HCT116 (cell line): ENCODE results near the gene ZRANB1. TPM values are rescaled to one million over a fixed set of nuclear protein-coding genes. Genes with fewer than 3 reads are reported as not detected.

ENCODE experiments used
- ATAC-seq: fragments of 200-7000 bp; cut with Tn5 transposase; 2 replicates; pipeline ENCODE4 v1.9.1; 2020; ENCODE audit warnings: mild to moderate bottlenecking, moderate library complexity
- BruUV-seq: library from RNA; stranded (reverse); fragments of 400-500 nt; replicated peaks from 2 replicates; lab custom pipeline; 2021; lab: Mats Ljungman, UMichigan
- CTCF ChIA-PET: fragments of 300-600 bp; sonication (Branson Sonifier 250); formaldehyde crosslinking; loops from one replicate; lab custom pipeline; 2021; ENCODE audit warnings: antibody characterized with exemption; lab: Charles Lee
- POLR2A ChIA-PET: fragments of 300-600, 350-600 bp; sonication (Branson Sonifier 250); formaldehyde crosslinking; loops from one replicate; lab custom pipeline; 2021; ENCODE audit warnings: antibody characterized with exemption; lab: Charles Lee
- RAD21 ChIA-PET, 2 experiments: fragments of 300-600 bp; sonication (Branson Sonifier 250); formaldehyde crosslinking; loops; one replicate each; lab custom pipeline; 2023; ENCODE audit warnings: low total read pairs in 2 of 2; ENCODE audit not compliant: uncharacterized antibody in 2 of 2, unreplicated experiment in 2 of 2, low non-redundant PET in 1 of 2; lab: Charles Lee
- DNase-seq: peaks from one replicate; pipeline ENCODE4 v3.0.0-alpha.2; 2010; ENCODE audit warnings: low read depth, low spot score
- H2AFZ ChIP-seq: fragments of 200-600 bp; shearing (Covaris generic), sonication (generic); 2 replicates; pipeline ENCODE4 v1.6.1; 2017; ENCODE audit warnings: low read depth, mixed run types, mixed read lengths, antibody characterized with exemption, low read length; ENCODE audit not compliant: poor library complexity, severe bottlenecking
- H3K27ac ChIP-seq: 2 replicates; pipeline ENCODE4 v1.5.1; 2012; ENCODE audit warnings: low read depth, low read length
- H3K27me3 ChIP-seq: fragments of 200-600 bp; sonication (generic); 2 replicates; pipeline ENCODE4 v1.6.1; 2016; ENCODE audit warnings: mixed run types, low read length, mixed read lengths; ENCODE audit not compliant: insufficient read depth
- H3K36me3 ChIP-seq, 2 experiments: fragments of 200-500 bp in 1 of 2; fragments of 200-600 bp in 1 of 2; sonication (Bioruptor generic) in 1 of 2; sonication (generic) in 1 of 2; 2 replicates each; pipeline versions ENCODE4 v1.5.1 to v1.6.1; 2014 to 2016; ENCODE audit warnings: low read length in 2 of 2, inconsistent platforms in 1 of 2, mixed read lengths in 1 of 2, mixed run types in 1 of 2; ENCODE audit not compliant: insufficient read depth in 2 of 2, control insufficient read depth in 1 of 2
- H3K4me1 ChIP-seq, 2 experiments: fragments of 200-600 bp in 1 of 2; sonication (generic) in 1 of 2; 2 replicates each; pipeline versions ENCODE4 v1.5.1 to v1.6.1; 2012 to 2017; ENCODE audit warnings: low read length in 2 of 2, inconsistent platforms in 1 of 2, mild to moderate bottlenecking in 1 of 2, mixed read lengths in 1 of 2, mixed run types in 1 of 2, moderate library complexity in 1 of 2; ENCODE audit not compliant: insufficient read depth in 2 of 2, control insufficient read depth in 1 of 2
- H3K4me2 ChIP-seq: fragments of 200-600 bp; sonication (generic); 2 replicates; pipeline ENCODE4 v1.6.1; 2017; ENCODE audit warnings: mixed run types, low read length, mixed read lengths
- H3K4me3 ChIP-seq, 2 experiments: fragments of 200-600 bp in 1 of 2; sonication (generic) in 1 of 2; replicated peaks in 1 of 2; 2 replicates each; pipeline ENCODE4 v1.5.1; 2011 to 2016; ENCODE audit warnings: low read length in 2 of 2, control low read depth in 1 of 2, low read depth in 1 of 2, mild to moderate bottlenecking in 1 of 2, mixed read lengths in 1 of 2, mixed run types in 1 of 2
- H3K79me2 ChIP-seq: fragments of 200-600 bp; sonication (generic); 2 replicates; pipeline ENCODE4 v1.6.1; 2017; ENCODE audit warnings: mild to moderate bottlenecking, mixed run types, low read length, moderate library complexity, mixed read lengths; ENCODE audit not compliant: insufficient read depth
- H3K9ac ChIP-seq: fragments of 200-600 bp; sonication (generic); 2 replicates; pipeline ENCODE4 v1.6.1; 2016; ENCODE audit warnings: low read length, mixed read lengths
- H3K9me2 ChIP-seq: fragments of 200-600 bp; sonication (generic), shearing (Covaris generic); 2 replicates; pipeline ENCODE4 v1.6.1; 2017; ENCODE audit warnings: mixed run types, mild to moderate bottlenecking, moderate library complexity; ENCODE audit not compliant: insufficient read depth
- H3K9me3 ChIP-seq, 2 experiments: fragments of 200-500 bp in 1 of 2; fragments of 200-600 bp in 1 of 2; sonication (Bioruptor generic) in 1 of 2; sonication (generic) in 1 of 2; 2 replicates each; pipeline ENCODE4 v1.6.1; 2014 to 2017; ENCODE audit warnings: low read length in 2 of 2, mixed read lengths in 2 of 2, inconsistent platforms in 1 of 2, low read depth in 1 of 2, mild to moderate bottlenecking in 1 of 2, mixed run types in 1 of 2, moderate library complexity in 1 of 2; ENCODE audit not compliant: control insufficient read depth in 1 of 2, insufficient read depth in 1 of 2
- H4K20me1 ChIP-seq: fragments of 200-600 bp; sonication (generic), shearing (Covaris generic); 2 replicates; pipeline ENCODE4 v1.6.1; 2017; ENCODE audit warnings: mixed run types, mild to moderate bottlenecking, moderate library complexity; ENCODE audit not compliant: insufficient read depth
- CBX3 ChIP-seq: IDR thresholded peaks from 2 replicates; pipeline ENCODE4 v1.6.1; 2012; ENCODE audit warnings: low read depth
- CEBPB ChIP-seq: IDR thresholded peaks from 2 replicates; pipeline ENCODE4 v1.6.1; 2012; ENCODE audit warnings: low read depth
- ELF1 ChIP-seq: IDR thresholded peaks from 2 replicates; pipeline ENCODE4 v1.6.1; 2012; ENCODE audit warnings: low read depth, borderline replicate concordance
- EZH2 ChIP-seq: fragments of 200-600 bp; sonication (generic); IDR thresholded peaks from 2 replicates; pipeline ENCODE4 v1.6.1; 2017; ENCODE audit warnings: antibody characterized with exemption, mixed run types
- EZH2phosphoT487 ChIP-seq: fragments of 200-600 bp; IDR thresholded peaks from 2 replicates; pipeline ENCODE4 v1.6.1; 2018; ENCODE audit warnings: antibody characterized with exemption, borderline replicate concordance
- JUND ChIP-seq: IDR thresholded peaks from 2 replicates; pipeline ENCODE4 v1.6.1; 2012
- POLR2A ChIP-seq: IDR thresholded peaks from 2 replicates; pipeline ENCODE4 v1.7.0; 2011; ENCODE audit warnings: borderline replicate concordance; ENCODE audit not compliant: insufficient read depth, insufficient read length; ENCODE audit errors: extremely low read depth
- POLR2AphosphoS5 ChIP-seq: IDR thresholded peaks from 2 replicates; pipeline ENCODE4 v1.6.1; 2011; ENCODE audit warnings: mild to moderate bottlenecking, low read depth, low read length, moderate library complexity
- SIN3A ChIP-seq: IDR thresholded peaks from 2 replicates; pipeline ENCODE4 v1.6.1; 2012; ENCODE audit warnings: low read depth
- SP1 ChIP-seq: IDR thresholded peaks from 2 replicates; pipeline ENCODE4 v1.6.1; 2012; ENCODE audit warnings: low read depth
- TCF7L2 ChIP-seq: IDR thresholded peaks from 2 replicates; pipeline ENCODE4 v1.7.0; 2011; ENCODE audit warnings: borderline replicate concordance, inconsistent platforms; ENCODE audit not compliant: insufficient read depth, insufficient read length; ENCODE audit errors: extremely low read depth
- ZFX ChIP-seq: fragments of 450-650 bp; IDR thresholded peaks from 2 replicates; pipeline ENCODE4 v1.6.1; 2017
- ZNF274 ChIP-seq: fragments of 200-500 bp; sonication (Bioruptor generic); IDR thresholded peaks from 2 replicates; pipeline ENCODE4 v1.6.1; 2014; ENCODE audit warnings: mild to moderate bottlenecking, low read depth, low read length, inconsistent platforms
- intact Hi-C: fragments of 100-400 bp; cut with micrococcal nuclease; formaldehyde crosslinking; loops from 2 replicates; pipeline ENCODE4 v1.10.0; 2022
- total RNA-seq: library from RNA; stranded (reverse); gene quantifications from one replicate; pipeline ENCODE4 v1.2.1, GENCODE V29; 2021; ENCODE audit not compliant: unreplicated experiment
- TF ChIP-seq, protein P1 (sequence below): IDR thresholded peaks from 2 replicates; pipeline ENCODE4 v1.6.1; 2011; ENCODE audit warnings: mild to moderate bottlenecking, low read length, moderate library complexity; ENCODE audit not compliant: insufficient replicate concordance; ENCODE audit errors: extremely low read depth
- TF ChIP-seq, protein P2 (sequence below): IDR thresholded peaks from 2 replicates; pipeline ENCODE4 v1.6.1; 2012
- TF ChIP-seq, protein P3 (sequence below): IDR thresholded peaks from 2 replicates; pipeline ENCODE4 v1.6.1; 2012; ENCODE audit warnings: low read depth
- TF ChIP-seq, protein P4 (sequence below): IDR thresholded peaks from 2 replicates; pipeline ENCODE4 v1.6.1; 2012
- TF ChIP-seq, protein P5 (sequence below), 3 experiments: fragments of 200-600 bp in 1 of 3; sonication (generic) in 1 of 3; IDR thresholded peaks in 2 of 3; conservative IDR thresholded peaks in 1 of 3; 2 replicates each; pipeline ENCODE4 v1.5.1; 2012 to 2017; ENCODE audit warnings: low read depth in 2 of 3, low read length in 2 of 3, antibody characterized with exemption in 1 of 3, borderline replicate concordance in 1 of 3, control low read depth in 1 of 3, mild to moderate bottlenecking in 1 of 3, mixed read lengths in 1 of 3, mixed run types in 1 of 3, moderate library complexity in 1 of 3; ENCODE audit not compliant: insufficient read depth in 1 of 3

The ZRANB1 gene
- total RNA-seq, 1 experiment from 2014 or later = 23.9 TPM

DNA sequence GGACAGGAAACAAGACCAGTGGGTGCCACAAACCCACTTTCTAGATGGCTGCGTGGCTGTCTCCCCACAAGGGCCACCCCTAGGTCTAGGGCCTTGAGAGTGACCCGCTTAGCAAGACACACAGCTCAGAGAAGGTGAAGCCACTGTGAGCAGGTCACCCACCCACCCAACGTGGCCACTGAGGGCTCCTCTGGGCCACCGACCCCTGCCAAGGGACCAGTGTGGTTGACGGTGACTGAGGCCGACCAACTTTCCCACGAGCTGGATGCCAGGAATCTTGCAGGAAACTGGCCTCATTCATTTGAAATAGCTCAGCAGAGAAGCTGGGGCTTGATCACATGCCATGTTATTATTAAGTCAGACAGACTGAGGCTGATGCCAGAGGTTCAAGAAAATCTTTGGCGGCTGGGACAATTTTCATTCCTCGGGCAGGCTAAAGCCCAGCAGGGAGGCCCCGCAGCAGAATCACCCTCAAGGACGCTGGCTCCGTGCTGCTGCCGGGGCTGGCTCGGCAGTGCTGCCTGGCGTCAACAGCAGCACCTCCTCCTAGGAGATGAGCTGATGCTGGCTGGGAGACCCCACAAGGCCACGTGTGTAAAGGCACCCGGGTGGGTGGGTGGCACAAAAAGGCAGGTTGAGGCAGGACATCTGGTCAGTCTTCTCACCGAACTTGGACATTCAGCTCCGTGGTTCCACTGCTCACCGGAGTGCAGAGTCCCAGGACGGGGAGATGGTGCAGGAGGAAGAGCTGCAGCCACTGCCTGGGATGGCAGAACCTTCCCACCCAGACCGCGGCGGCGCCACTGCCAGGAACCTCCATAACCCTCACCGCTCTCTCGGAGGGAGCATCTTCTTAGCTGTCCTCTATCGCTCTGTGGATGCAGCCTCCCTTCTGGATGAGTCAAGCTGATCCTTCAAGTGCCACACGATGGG lies 57.8 kb downstream of the ZRANB1 start:
- BruUV-seq = no TSS peak
- no peak for TF ChIP-seq ZFX
- no peak for TF ChIP-seq CBX3
- TF ChIP-seq EZH2 = no peak
- TF ChIP-seq ZNF274 = no peak
- TF ChIP-seq, protein P1, sequence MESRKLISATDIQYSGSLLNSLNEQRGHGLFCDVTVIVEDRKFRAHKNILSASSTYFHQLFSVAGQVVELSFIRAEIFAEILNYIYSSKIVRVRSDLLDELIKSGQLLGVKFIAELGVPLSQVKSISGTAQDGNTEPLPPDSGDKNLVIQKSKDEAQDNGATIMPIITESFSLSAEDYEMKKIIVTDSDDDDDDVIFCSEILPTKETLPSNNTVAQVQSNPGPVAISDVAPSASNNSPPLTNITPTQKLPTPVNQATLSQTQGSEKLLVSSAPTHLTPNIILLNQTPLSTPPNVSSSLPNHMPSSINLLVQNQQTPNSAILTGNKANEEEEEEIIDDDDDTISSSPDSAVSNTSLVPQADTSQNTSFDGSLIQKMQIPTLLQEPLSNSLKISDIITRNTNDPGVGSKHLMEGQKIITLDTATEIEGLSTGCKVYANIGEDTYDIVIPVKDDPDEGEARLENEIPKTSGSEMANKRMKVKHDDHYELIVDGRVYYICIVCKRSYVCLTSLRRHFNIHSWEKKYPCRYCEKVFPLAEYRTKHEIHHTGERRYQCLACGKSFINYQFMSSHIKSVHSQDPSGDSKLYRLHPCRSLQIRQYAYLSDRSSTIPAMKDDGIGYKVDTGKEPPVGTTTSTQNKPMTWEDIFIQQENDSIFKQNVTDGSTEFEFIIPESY = no peak
- TF ChIP-seq, protein P2, sequence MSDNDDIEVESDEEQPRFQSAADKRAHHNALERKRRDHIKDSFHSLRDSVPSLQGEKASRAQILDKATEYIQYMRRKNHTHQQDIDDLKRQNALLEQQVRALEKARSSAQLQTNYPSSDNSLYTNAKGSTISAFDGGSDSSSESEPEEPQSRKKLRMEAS = no peak
- no peak for TF ChIP-seq POLR2AphosphoS5
- TF ChIP-seq CEBPB = no peak
- no peak for TF ChIP-seq SIN3A
- no peak for TF ChIP-seq TCF7L2
- TF ChIP-seq POLR2A = no peak
- no peak for TF ChIP-seq JUND
- TF ChIP-seq, protein P3, sequence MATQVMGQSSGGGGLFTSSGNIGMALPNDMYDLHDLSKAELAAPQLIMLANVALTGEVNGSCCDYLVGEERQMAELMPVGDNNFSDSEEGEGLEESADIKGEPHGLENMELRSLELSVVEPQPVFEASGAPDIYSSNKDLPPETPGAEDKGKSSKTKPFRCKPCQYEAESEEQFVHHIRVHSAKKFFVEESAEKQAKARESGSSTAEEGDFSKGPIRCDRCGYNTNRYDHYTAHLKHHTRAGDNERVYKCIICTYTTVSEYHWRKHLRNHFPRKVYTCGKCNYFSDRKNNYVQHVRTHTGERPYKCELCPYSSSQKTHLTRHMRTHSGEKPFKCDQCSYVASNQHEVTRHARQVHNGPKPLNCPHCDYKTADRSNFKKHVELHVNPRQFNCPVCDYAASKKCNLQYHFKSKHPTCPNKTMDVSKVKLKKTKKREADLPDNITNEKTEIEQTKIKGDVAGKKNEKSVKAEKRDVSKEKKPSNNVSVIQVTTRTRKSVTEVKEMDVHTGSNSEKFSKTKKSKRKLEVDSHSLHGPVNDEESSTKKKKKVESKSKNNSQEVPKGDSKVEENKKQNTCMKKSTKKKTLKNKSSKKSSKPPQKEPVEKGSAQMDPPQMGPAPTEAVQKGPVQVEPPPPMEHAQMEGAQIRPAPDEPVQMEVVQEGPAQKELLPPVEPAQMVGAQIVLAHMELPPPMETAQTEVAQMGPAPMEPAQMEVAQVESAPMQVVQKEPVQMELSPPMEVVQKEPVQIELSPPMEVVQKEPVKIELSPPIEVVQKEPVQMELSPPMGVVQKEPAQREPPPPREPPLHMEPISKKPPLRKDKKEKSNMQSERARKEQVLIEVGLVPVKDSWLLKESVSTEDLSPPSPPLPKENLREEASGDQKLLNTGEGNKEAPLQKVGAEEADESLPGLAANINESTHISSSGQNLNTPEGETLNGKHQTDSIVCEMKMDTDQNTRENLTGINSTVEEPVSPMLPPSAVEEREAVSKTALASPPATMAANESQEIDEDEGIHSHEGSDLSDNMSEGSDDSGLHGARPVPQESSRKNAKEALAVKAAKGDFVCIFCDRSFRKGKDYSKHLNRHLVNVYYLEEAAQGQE = no peak
- TF ChIP-seq, protein P4, sequence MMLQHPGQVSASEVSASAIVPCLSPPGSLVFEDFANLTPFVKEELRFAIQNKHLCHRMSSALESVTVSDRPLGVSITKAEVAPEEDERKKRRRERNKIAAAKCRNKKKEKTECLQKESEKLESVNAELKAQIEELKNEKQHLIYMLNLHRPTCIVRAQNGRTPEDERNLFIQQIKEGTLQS = no peak
- no peak for TF ChIP-seq SP1
- TF ChIP-seq, protein P5, sequence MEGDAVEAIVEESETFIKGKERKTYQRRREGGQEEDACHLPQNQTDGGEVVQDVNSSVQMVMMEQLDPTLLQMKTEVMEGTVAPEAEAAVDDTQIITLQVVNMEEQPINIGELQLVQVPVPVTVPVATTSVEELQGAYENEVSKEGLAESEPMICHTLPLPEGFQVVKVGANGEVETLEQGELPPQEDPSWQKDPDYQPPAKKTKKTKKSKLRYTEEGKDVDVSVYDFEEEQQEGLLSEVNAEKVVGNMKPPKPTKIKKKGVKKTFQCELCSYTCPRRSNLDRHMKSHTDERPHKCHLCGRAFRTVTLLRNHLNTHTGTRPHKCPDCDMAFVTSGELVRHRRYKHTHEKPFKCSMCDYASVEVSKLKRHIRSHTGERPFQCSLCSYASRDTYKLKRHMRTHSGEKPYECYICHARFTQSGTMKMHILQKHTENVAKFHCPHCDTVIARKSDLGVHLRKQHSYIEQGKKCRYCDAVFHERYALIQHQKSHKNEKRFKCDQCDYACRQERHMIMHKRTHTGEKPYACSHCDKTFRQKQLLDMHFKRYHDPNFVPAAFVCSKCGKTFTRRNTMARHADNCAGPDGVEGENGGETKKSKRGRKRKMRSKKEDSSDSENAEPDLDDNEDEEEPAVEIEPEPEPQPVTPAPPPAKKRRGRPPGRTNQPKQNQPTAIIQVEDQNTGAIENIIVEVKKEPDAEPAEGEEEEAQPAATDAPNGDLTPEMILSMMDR (IDR thresholded peaks at IDR 0.05 in 2 of 3, conservative IDR thresholded peaks at IDR 0.05 in 1 of 3; ENCODE audit: borderline replicate concordance in 1 of 3, insufficient read depth in 1 of 3, low read depth in 2 of 3, low read length in 2 of 3) = no peak
- no peak for TF ChIP-seq ELF1
- no peak for TF ChIP-seq EZH2phosphoT487

More for the DNA sequence above, 57.8 kb downstream of the ZRANB1 start:
- ChIA-PET POLR2A (interaction anchor here (0.6 kb wide), 1 partner anchor 11 kb away, joined by 3 read pairs; no protein-coding TSS in a partner anchor), RAD21 (interaction anchor here in 1 of 2 experiments (0.7 kb wide), 1 partner anchor 16 kb away, joined by 5 read pairs; no protein-coding TSS in a partner anchor), CTCF (no interaction called here)
- Histone ChIP-seq H3K27ac (no peak overlapping the region), H3K4me2 (no peak overlapping the region), H3K9me3 (no peaks in the 10 kb centered on the region), H3K79me2 (peaks cover 10% of the 10 kb centered on the region; the same call in 1 of the 2 replicates), H3K9me2 (no peaks in the 10 kb centered on the region), H2AFZ (no peak overlapping the region), H3K36me3 (peaks cover 35 to 43% of the 10 kb centered on the region in 2 experiments), H3K9ac (no peak overlapping the region), H3K4me1 (no peaks in the 10 kb centered on the region), H3K27me3 (no peaks in the 10 kb centered on the region), H3K4me3 (no peak overlapping the region), H4K20me1 (no peaks in the 10 kb centered on the region)
- intact Hi-C loops = loop anchor here (10.0 kb wide), 1 partner anchor 345 kb away; no protein-coding TSS in a partner anchor
- DNase-seq = no peak
- no peak for ATAC-seq
